ENCODE data around the gene PMCH.

DNA sequence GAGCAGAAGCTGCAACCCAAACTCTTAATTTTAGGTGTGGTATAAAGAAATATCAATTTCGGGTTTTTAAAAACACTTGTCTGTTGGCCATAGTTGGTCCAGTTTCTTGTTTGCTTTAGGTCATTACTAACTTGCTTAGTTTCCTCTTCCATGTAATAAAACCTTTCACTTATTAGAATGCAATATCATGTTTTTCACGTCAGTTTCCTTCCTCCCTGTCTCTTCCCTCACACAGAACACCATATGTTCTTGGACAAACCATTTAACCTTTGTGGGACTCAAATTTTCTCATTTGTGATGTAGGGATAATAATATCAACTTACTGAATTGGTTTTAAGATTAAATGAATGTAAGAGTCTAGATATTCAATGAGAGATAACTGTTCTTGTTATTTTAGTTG lies 22.9 kb downstream of the PMCH start:
- no peak for TF ChIP-seq TARDBP (IDR thresholded peaks at IDR 0.05)
- no peak for TF ChIP-seq FOXM1 (IDR thresholded peaks at IDR 0.05; ENCODE audit: borderline replicate concordance)
- no peak for TF ChIP-seq FOXK2 (IDR thresholded peaks at IDR 0.05)
- no peak for TF ChIP-seq SP1 (IDR thresholded peaks at IDR 0.05)
